NT2/D1 (cell line): ENCODE data around the gene CDC42SE2.

Experiments used
- YY1 ChIP-seq: IDR thresholded peaks from 2 replicates; pipeline ENCODE4 v1.6.1; 2011; ENCODE audit not compliant: insufficient read length, insufficient read depth
- ZNF274 ChIP-seq: IDR thresholded peaks from 2 replicates; pipeline ENCODE4 v1.6.1; 2011; ENCODE audit warnings: mild to moderate bottlenecking, low read depth, low read length

GRCh38 chr5:131419877-131420276 is 156.0 kb downstream of the CDC42SE2 start:
- no peak for TF ChIP-seq YY1
- no peak for TF ChIP-seq ZNF274
